Spleen (tissue), 11 donors: ENCODE measurements around the gene PAX5. TPM values are rescaled to one million over a fixed set of nuclear protein-coding genes. Genes with fewer than 3 reads are reported as not detected.

Experiments
- DNase-seq: peaks from one replicate; pipeline ENCODE4 v3.0.0-alpha.2; 2020
- H3K27ac ChIP-seq, 8 donors: fragments of 200-600 bp; sonication (generic) in 7 of 8; 1 replicate in 4 of 8; 2 replicates in 4 of 8; pipeline versions ENCODE4 v1.5.0 to v1.8.0; 2016 to 2021; ENCODE audit warnings: inconsistent platforms in 4 of 8, mild to moderate bottlenecking in 4 of 8, moderate library complexity in 1 of 8
- H3K27me3 ChIP-seq, 7 donors: fragments of 200-600 bp; sonication (generic) in 6 of 7; replicated peaks in 1 of 7; 1 replicate in 4 of 7; 2 replicates in 3 of 7; pipeline versions ENCODE4 v1.5.0 to v1.8.0; 2016 to 2021; ENCODE audit warnings: inconsistent platforms in 3 of 7, mild to moderate bottlenecking in 1 of 7
- H3K36me3 ChIP-seq, 6 donors: fragments of 200-600 bp; sonication (generic) in 5 of 6; 1 replicate in 4 of 6; 2 replicates in 2 of 6; pipeline versions ENCODE4 v1.5.0 to v1.8.0; 2016 to 2021; ENCODE audit warnings: inconsistent platforms in 2 of 6
- H3K4me1 ChIP-seq, 6 donors: fragments of 200-600 bp; sonication (generic) in 5 of 6; 1 replicate in 3 of 6; 2 replicates in 3 of 6; pipeline versions ENCODE4 v1.5.0 to v1.8.0; 2016 to 2021; ENCODE audit warnings: inconsistent platforms in 3 of 6
- H3K4me3 ChIP-seq, 8 donors: fragments of 200-600 bp; sonication (generic) in 7 of 8; 1 replicate in 4 of 8; 2 replicates in 4 of 8; pipeline versions ENCODE4 v1.5.0 to v1.8.0; 2016 to 2021; ENCODE audit warnings: inconsistent platforms in 4 of 8, mild to moderate bottlenecking in 4 of 8, moderate library complexity in 2 of 8
- H3K9me3 ChIP-seq, 8 donors: fragments of 200-600 bp; sonication (generic) in 7 of 8; 1 replicate in 4 of 8; 2 replicates in 4 of 8; pipeline versions ENCODE4 v1.5.0 to v1.8.0; 2016 to 2021; ENCODE audit warnings: inconsistent platforms in 4 of 8
- POLR2A ChIP-seq, 3 donors: fragments of 450-650 bp; IDR thresholded peaks; one replicate each; pipeline ENCODE4 v1.5.1; 2017; ENCODE audit warnings: antibody characterized with exemption in 3 of 3, mild to moderate bottlenecking in 1 of 3
- POLR2AphosphoS5 ChIP-seq, 3 donors: sonication (generic); formaldehyde crosslinking; IDR thresholded peaks; one replicate each; pipeline ENCODE4 v1.5.1; 2017; ENCODE audit warnings: antibody characterized with exemption in 3 of 3
- WGBS, 5 donors: extraction: QIAGEN DNeasy Blood & Tissue Kit in 3 of 5; methylation state at CpG; one replicate each; pipeline versions ENCODE4 v1.1.5 to v1.1.7; 2013 to 2018; 5-methylcytosine and 5-hydroxymethylcytosine counted together
- intact Hi-C: fragments of 100-400 bp; cut with DNase I; formaldehyde crosslinking; loops from one replicate; pipeline ENCODE4 v1.15.0; 2023; ENCODE audit warnings: low total_unique reads
- polyA plus RNA-seq, 3 donors: library from polyadenylated mRNA; stranded (reverse); fragments of 200-250 nt; gene quantifications; one replicate each; pipeline ENCODE4 v1.2.1, GENCODE V29; 2013
- total RNA-seq, 7 donors: library from RNA; depleted of rRNA in 3 of 7; stranded (reverse); fragments of >200 nt in 3 of 7; fragmentation: NEBNext Ultra II Directional in 4 of 7; extraction: Animal tissue kit (Norgen Biotek cat#: 25700) in 4 of 7; gene quantifications; one replicate each; pipeline versions ENCODE4 v1.1.0 to v1.2.1, GENCODE V29; 2016 to 2021
- TF ChIP-seq, protein P1 (sequence below), 11 experiments: fragments of 200-600 bp in 7 of 11; fragments of 450-650 bp in 4 of 11; sonication (generic) in 4 of 11; IDR thresholded peaks in 8 of 11; conservative IDR thresholded peaks in 3 of 11; 1 replicate in 7 of 11; 2 replicates in 4 of 11; pipeline versions ENCODE4 v1.4.0 to v1.8.0; 2016 to 2021; ENCODE audit warnings: antibody characterized with exemption in 11 of 11, inconsistent platforms in 4 of 11, mild to moderate bottlenecking in 1 of 11
- donor health status: healthy with polysubstance abuse.
- donor health status: DM: no; HTN: no; CAD: no; lungs with moderate emphysema.
- donor health status: DM: no; HTN: no; CAD: no.
- donor health status: Bipolar disorder and iron deficiency.
- donor health status: healthy.
- donor health status: DM: no; HTN: no; CAD: no.
- donor health status: DM: yes; HTN: yes; CAD: no.

Gene PAX5
- total and polyA plus RNA-seq, 10 donors: 15.9 to 120 (median 53.0) TPM

DNA sequence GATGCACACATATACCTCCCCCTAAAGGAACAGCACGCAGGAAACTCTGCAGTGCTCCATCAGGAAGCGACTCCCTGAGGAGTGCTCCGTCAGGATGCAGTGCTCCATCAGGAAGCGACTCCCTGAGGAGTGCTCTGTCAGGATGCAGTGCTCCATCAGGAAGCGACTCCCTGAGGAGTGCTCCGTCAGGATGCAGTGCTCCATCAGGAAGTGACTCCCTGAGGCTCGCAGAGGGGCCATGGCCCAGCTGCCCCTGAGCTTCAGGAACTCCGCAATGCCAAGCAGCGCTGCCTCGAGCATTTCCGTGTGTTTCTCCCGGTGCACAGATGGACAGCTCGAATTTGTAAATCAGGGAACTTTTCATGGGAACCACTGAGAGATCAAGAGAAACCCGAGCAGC, 88.1 kb downstream of the PAX5 start:
- peaks cover 0 to 13% (median 0%) of the 10 kb centered on the region in 7 donors for H3K27me3 ChIP-seq
- peaks cover 0 to 32% (median 6%) of the 10 kb centered on the region in 6 donors for H3K4me1 ChIP-seq
- H3K36me3 ChIP-seq: peaks cover 0 to 29% (median 0%) of the 10 kb centered on the region in 6 donors
- H3K4me3 ChIP-seq: no peak overlapping the region
- TF ChIP-seq POLR2A (IDR thresholded peaks at IDR 0.05): no peak
- TF ChIP-seq, protein P1, sequence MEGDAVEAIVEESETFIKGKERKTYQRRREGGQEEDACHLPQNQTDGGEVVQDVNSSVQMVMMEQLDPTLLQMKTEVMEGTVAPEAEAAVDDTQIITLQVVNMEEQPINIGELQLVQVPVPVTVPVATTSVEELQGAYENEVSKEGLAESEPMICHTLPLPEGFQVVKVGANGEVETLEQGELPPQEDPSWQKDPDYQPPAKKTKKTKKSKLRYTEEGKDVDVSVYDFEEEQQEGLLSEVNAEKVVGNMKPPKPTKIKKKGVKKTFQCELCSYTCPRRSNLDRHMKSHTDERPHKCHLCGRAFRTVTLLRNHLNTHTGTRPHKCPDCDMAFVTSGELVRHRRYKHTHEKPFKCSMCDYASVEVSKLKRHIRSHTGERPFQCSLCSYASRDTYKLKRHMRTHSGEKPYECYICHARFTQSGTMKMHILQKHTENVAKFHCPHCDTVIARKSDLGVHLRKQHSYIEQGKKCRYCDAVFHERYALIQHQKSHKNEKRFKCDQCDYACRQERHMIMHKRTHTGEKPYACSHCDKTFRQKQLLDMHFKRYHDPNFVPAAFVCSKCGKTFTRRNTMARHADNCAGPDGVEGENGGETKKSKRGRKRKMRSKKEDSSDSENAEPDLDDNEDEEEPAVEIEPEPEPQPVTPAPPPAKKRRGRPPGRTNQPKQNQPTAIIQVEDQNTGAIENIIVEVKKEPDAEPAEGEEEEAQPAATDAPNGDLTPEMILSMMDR (IDR thresholded peaks at IDR 0.05 in 8 of 11, conservative IDR thresholded peaks at IDR 0.05 in 3 of 11): no peak
- peak in 2 of 3 donors; percentile 7 to 16 for TF ChIP-seq POLR2AphosphoS5 (IDR thresholded peaks at IDR 0.05)
- intact Hi-C loops: no loop called here
- WGBS, 5 donors: 70 to 87% (median 73%) methylated on average over 6 to 14 of the region's 14 CpGs
- no peaks in the 10 kb centered on the region for H3K9me3 ChIP-seq
- H3K27ac ChIP-seq: no peak overlapping the region
- no peak for DNase-seq

- intact Hi-C loops: no loop called here
- no peak overlapping the region for H3K27ac ChIP-seq
- H3K27me3 ChIP-seq: peaks cover 0 to 2% (median 0%) of the 10 kb centered on the region in 7 donors
- peaks cover 0 to 40% (median 0%) of the 10 kb centered on the region in 6 donors for H3K36me3 ChIP-seq
- H3K9me3 ChIP-seq: no peaks in the 10 kb centered on the region
- no peak for DNase-seq
- H3K4me3 ChIP-seq: no peak overlapping the region
- TF ChIP-seq POLR2A (IDR thresholded peaks at IDR 0.05) (no peak), POLR2AphosphoS5 (IDR thresholded peaks at IDR 0.05) (no peak)
- TF ChIP-seq, protein P1 (IDR thresholded peaks at IDR 0.05 in 8 of 11, conservative IDR thresholded peaks at IDR 0.05 in 3 of 11): no peak
- peaks cover 0 to 29% (median 8%) of the 10 kb centered on the region in 6 donors for H3K4me1 ChIP-seq
- 90 to 96% (median 92%) methylated on average over 6 to 8 of the region's 8 CpGs for WGBS, 5 donors
Measured at GRCh38 chr9:36942891-36943290, 91.2 kb downstream of the PAX5 start.

DNA sequence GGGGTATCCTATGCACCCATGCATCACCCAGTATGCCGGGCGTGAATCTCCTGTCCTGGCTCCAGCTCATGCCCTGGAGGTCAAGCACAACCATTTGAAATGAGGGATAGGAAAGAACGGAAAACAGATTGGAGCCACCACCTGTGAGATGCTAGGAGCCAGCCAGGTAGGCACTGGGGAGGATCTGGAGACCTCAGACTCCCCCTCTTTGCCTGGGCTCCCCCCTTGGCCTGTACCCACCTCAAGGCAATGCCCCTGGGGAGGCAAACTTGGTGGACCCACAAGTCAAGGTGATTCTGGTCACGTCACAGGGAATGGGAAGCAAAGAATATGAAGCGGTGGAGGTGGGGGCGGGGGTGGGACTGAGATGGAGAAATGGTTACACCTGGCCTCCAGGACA, 92.6 kb downstream of the PAX5 start:
- DNase-seq: no peak
- no peak for TF ChIP-seq POLR2A (IDR thresholded peaks at IDR 0.05)
- TF ChIP-seq, protein P1 (IDR thresholded peaks at IDR 0.05 in 8 of 11, conservative IDR thresholded peaks at IDR 0.05 in 3 of 11): no peak
- TF ChIP-seq POLR2AphosphoS5 (IDR thresholded peaks at IDR 0.05): no peak
- intact Hi-C loops: no loop called here
- peaks cover 0 to 40% (median 0%) of the 10 kb centered on the region in 6 donors for H3K36me3 ChIP-seq
- no peaks in the 10 kb centered on the region for H3K9me3 ChIP-seq
- peaks cover 0 to 37% (median 8%) of the 10 kb centered on the region in 6 donors for H3K4me1 ChIP-seq
- H3K4me3 ChIP-seq: no peak overlapping the region
- H3K27me3 ChIP-seq: no peaks in the 10 kb centered on the region
- H3K27ac ChIP-seq: no peak overlapping the region
- WGBS, 5 donors: 85 to 91% (median 88%) methylated on average over 6 of the region's 6 CpGs

- Histone ChIP-seq H3K27ac (no peak overlapping the region), H3K36me3 (peaks cover 0 to 35% (median 0%) of the 10 kb centered on the region in 6 donors), H3K4me1 (peaks cover 0 to 37% (median 8%) of the 10 kb centered on the region in 6 donors), H3K27me3 (no peaks in the 10 kb centered on the region), H3K9me3 (no peaks in the 10 kb centered on the region), H3K4me3 (no peak overlapping the region)
- intact Hi-C loops: no loop called here
- TF ChIP-seq, protein P1 (IDR thresholded peaks at IDR 0.05 in 8 of 11, conservative IDR thresholded peaks at IDR 0.05 in 3 of 11): no peak
- TF ChIP-seq POLR2AphosphoS5 (IDR thresholded peaks at IDR 0.05) (no peak), POLR2A (IDR thresholded peaks at IDR 0.05) (no peak)
- 80 to 92% (median 90%) methylated on average over 7 of the region's 7 CpGs for WGBS, 5 donors
- no peak for DNase-seq
Measured at GRCh38 chr9:36940881-36941280, 93.2 kb downstream of the PAX5 start.
